C4-2B (cell line): Measurements from ENCODE around the gene GUCY1B1.

ENCODE experiments used
- H3K27ac ChIP-seq: fragments of 450-650 bp; 2 replicates; pipeline ENCODE4 v1.5.1; 2017
- ZFX ChIP-seq: fragments of 450-650 bp; IDR thresholded peaks from 2 replicates; pipeline ENCODE4 v1.6.1; 2017
- TF ChIP-seq, protein P1 (sequence below): fragments of 450-650 bp; conservative IDR thresholded peaks from 2 replicates; pipeline ENCODE4 v1.5.1; 2017; ENCODE audit warnings: mild to moderate bottlenecking

GUCY1B1 gene

DNA sequence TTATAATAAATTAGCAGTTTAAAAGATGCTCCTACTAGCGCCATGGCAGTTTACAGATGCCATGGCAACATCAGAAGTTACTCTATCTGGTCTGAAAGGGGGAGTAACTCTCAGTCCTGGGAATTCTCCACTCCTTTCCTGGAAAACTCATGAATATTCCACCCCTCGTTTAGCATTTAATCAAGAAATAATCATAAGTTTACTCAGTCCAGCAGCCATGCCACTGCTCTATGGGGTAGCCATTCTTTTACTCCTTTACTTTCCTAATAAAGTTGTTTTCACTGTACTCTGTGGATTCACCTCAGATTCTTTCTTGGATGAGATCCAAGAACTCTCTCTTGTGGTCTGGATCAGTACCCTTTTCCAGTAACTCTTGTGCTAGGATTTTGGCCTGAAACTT is 52.3 kb downstream of the GUCY1B1 start:
- no peak overlapping the region for H3K27ac ChIP-seq
- no peak for TF ChIP-seq ZFX
- TF ChIP-seq, protein P1, sequence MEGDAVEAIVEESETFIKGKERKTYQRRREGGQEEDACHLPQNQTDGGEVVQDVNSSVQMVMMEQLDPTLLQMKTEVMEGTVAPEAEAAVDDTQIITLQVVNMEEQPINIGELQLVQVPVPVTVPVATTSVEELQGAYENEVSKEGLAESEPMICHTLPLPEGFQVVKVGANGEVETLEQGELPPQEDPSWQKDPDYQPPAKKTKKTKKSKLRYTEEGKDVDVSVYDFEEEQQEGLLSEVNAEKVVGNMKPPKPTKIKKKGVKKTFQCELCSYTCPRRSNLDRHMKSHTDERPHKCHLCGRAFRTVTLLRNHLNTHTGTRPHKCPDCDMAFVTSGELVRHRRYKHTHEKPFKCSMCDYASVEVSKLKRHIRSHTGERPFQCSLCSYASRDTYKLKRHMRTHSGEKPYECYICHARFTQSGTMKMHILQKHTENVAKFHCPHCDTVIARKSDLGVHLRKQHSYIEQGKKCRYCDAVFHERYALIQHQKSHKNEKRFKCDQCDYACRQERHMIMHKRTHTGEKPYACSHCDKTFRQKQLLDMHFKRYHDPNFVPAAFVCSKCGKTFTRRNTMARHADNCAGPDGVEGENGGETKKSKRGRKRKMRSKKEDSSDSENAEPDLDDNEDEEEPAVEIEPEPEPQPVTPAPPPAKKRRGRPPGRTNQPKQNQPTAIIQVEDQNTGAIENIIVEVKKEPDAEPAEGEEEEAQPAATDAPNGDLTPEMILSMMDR, result no peak

- H3K27ac ChIP-seq, result no peak overlapping the region
- TF ChIP-seq, protein P1, result no peak
- no peak for TF ChIP-seq ZFX
Measured at GRCh38 chr4:155818639-155819038, 59.8 kb downstream of the GUCY1B1 start.

DNA sequence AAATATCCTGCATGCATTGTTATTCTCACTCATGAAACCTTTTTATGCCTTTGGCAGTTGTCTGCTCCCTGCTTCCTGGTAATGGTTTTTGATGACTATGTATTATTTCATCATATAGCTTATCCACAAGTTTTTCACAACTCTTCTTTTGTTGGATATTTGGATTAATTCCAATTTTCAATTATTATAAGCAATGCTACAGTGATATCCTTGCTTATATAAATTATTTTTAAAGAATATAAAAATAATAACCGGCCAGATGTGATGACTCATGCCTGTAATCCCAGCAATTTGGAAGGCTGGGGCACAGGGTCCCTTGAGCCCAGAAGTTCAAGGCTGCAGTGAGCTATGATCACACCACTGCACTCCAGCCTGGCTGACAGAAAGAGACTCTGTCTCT is 60.2 kb downstream of the GUCY1B1 start:
- TF ChIP-seq ZFX, result no peak
- TF ChIP-seq, protein P1, result no peak
- H3K27ac ChIP-seq, result no peak overlapping the region

DNA sequence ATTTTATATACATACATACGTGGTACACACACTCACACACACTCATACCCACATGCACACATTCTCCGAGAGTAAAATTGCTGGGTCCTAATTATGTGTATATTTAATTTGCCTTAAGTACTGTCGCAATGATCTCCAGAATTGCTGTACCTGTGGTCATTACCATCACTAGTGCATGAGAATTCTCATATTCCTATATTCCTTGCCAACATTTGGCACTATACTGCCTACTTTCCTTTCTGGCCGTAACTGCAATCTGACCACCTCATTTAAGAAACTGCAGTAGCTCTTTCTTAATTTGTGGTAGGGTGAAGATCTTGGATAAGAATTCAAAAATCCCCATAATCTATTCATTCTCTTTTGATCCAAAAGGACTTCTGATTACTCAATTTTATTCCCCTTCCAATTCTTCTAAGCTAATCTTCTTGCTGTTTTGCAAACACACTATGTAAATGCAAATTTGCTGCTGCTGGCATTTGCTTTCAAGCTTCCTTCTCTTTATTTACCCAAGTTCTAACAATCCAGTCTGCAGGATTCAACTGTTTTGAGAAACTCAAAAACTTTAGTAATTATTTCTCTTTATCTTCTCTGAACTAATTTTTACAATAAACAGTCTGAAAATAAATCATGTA is 62.2 kb downstream of the GUCY1B1 start:
- no peak overlapping the region for H3K27ac ChIP-seq
- TF ChIP-seq ZFX, result no peak
- TF ChIP-seq, protein P1, result no peak

GRCh38 chr4:155822572-155822971 is 63.8 kb downstream of the GUCY1B1 start:
- no peak overlapping the region for H3K27ac ChIP-seq
- no peak for TF ChIP-seq ZFX

DNA sequence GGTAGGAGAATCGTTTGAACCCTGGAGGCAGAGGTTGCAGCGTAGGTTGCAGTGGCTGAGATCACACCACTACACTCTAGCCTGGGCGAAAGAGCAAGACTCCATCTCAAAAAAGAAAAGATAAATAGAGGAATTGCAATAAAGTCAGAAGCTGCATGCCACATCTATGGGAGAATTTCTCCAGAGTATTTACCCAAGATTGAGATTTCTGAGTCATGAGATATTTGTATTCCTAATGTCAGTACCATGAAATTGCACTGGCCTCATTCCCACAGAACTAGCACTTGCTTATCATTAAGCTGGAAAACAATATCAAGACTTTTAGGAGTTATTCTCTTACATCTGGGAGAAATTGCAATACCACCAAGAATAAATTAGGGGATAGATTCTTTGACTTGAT is 69.8 kb downstream of the GUCY1B1 start:
- no peak overlapping the region for H3K27ac ChIP-seq
- TF ChIP-seq, protein P1, result no peak
- no peak for TF ChIP-seq ZFX

GRCh38 chr4:155832664-155833063 is 73.8 kb downstream of the GUCY1B1 start:
- no peak overlapping the region for H3K27ac ChIP-seq
- TF ChIP-seq, protein P1, result no peak
- TF ChIP-seq ZFX, result no peak

- no peak overlapping the region for H3K27ac ChIP-seq
- TF ChIP-seq, protein P1, result no peak
- no peak for TF ChIP-seq ZFX
Measured at GRCh38 chr4:155837203-155837796, 78.5 kb downstream of the GUCY1B1 start.
